ENCODE measurements around the gene GYS2. TPM values are rescaled to one million over a fixed set of nuclear protein-coding genes. Genes with fewer than 3 reads are reported as not detected.

Gene GYS2
- total and polyA plus RNA-seq, 10 donors, result 0.05 TPM; not detected in 9

GRCh38 chr12:21558100-21558679 lies 46.5 kb downstream of the GYS2 start:
- no peaks in the 10 kb centered on the region for H3K36me3 ChIP-seq
- DNase-seq, result no peak
- intact Hi-C loops (cut with DNase I; ENCODE audit: low total_unique reads), result no loop called here
- 76 to 86% (median 79%) methylated on average over 9 of the region's 9 CpGs for WGBS, 5 donors
- H3K9me3 ChIP-seq, result no peaks in the 10 kb centered on the region
- H3K4me3 ChIP-seq, result no peak overlapping the region
- no peak overlapping the region for H3K27ac ChIP-seq
- no peaks in the 10 kb centered on the region for H3K4me1 ChIP-seq
- H3K27me3 ChIP-seq (replicated peaks in 1 of 7), result no peaks in the 10 kb centered on the region
- TF ChIP-seq, protein P1, sequence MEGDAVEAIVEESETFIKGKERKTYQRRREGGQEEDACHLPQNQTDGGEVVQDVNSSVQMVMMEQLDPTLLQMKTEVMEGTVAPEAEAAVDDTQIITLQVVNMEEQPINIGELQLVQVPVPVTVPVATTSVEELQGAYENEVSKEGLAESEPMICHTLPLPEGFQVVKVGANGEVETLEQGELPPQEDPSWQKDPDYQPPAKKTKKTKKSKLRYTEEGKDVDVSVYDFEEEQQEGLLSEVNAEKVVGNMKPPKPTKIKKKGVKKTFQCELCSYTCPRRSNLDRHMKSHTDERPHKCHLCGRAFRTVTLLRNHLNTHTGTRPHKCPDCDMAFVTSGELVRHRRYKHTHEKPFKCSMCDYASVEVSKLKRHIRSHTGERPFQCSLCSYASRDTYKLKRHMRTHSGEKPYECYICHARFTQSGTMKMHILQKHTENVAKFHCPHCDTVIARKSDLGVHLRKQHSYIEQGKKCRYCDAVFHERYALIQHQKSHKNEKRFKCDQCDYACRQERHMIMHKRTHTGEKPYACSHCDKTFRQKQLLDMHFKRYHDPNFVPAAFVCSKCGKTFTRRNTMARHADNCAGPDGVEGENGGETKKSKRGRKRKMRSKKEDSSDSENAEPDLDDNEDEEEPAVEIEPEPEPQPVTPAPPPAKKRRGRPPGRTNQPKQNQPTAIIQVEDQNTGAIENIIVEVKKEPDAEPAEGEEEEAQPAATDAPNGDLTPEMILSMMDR (IDR thresholded peaks at IDR 0.05 in 8 of 11, conservative IDR thresholded peaks at IDR 0.05 in 3 of 11), result no peak

DNA sequence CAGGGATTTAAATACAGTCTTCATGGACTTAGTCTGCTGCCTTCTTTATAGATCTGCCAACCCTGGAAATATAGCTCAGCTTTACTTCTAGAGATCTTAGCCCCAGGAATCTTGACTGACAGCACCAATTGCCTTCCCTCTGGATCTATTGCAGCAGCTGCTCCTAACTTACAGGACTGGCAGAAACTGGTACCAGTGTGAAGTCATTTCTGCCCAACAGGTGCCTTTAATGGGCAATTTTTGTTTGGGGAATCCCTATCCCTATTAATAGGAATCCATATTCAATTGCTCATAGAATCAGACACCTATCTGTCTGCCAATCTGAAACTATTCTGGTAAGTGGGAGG lies 51.3 kb downstream of the GYS2 start:
- DNase-seq, result no peak
- no peaks in the 10 kb centered on the region for H3K4me1 ChIP-seq
- no peaks in the 10 kb centered on the region for H3K9me3 ChIP-seq
- no peak overlapping the region for H3K27ac ChIP-seq
- no peak overlapping the region for H3K4me3 ChIP-seq
- no peaks in the 10 kb centered on the region for H3K36me3 ChIP-seq
- TF ChIP-seq POLR2AphosphoS5 (IDR thresholded peaks at IDR 0.05) (no peak), POLR2A (IDR thresholded peaks at IDR 0.05) (no peak)
- TF ChIP-seq, protein P1 (IDR thresholded peaks at IDR 0.05 in 8 of 11, conservative IDR thresholded peaks at IDR 0.05 in 3 of 11), result no peak
- H3K27me3 ChIP-seq (replicated peaks in 1 of 7), result no peaks in the 10 kb centered on the region
- intact Hi-C loops (cut with DNase I; ENCODE audit: low total_unique reads), result no loop called here

DNA sequence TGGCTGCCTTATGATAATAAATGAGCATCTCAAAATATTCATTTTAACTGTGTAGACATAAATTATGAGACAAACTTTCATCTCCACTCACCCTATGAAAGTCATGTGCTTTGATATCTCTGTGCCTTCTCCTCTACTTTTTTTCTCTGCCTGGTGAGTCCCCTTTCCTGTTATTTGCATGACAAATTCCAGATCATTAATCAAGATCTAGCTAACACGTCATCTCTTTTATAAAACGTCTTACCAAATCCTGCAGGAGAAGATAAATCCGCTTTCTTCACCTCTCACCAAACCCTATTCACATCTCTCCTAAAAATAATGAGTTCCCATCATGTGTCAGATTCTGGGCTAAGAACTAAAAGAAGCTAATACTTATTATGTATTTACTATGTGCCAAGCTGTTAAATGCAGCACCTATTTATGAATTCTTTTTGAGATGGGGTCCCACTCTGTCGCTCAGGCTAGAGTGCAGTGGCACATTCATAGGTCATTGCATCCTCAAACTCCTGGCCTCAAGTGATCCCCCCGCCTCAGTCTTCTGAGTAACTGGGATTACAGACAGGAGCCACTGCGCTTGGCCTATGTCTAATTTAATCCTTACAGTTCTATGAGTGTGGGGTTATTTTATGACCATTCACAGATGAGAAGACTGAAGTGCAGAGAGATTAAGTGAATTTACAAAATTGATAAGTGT lies 51.9 kb downstream of the GYS2 start:
- no peak overlapping the region for H3K27ac ChIP-seq
- H3K9me3 ChIP-seq, result no peaks in the 10 kb centered on the region
- DNase-seq, result no peak
- TF ChIP-seq, protein P1 (IDR thresholded peaks at IDR 0.05 in 8 of 11, conservative IDR thresholded peaks at IDR 0.05 in 3 of 11), result no peak
- TF ChIP-seq POLR2A (IDR thresholded peaks at IDR 0.05) (no peak), POLR2AphosphoS5 (IDR thresholded peaks at IDR 0.05) (no peak)
- H3K4me3 ChIP-seq, result no peak overlapping the region
- WGBS, 5 donors, result 68 to 83% (median 73%) methylated on average over 6 of the region's 6 CpGs
- H3K27me3 ChIP-seq (replicated peaks in 1 of 7), result no peaks in the 10 kb centered on the region
- no peaks in the 10 kb centered on the region for H3K4me1 ChIP-seq
- intact Hi-C loops (cut with DNase I; ENCODE audit: low total_unique reads), result no loop called here
- no peaks in the 10 kb centered on the region for H3K36me3 ChIP-seq

- no peak overlapping the region for H3K4me3 ChIP-seq
- no peak for DNase-seq
- no peaks in the 10 kb centered on the region for H3K9me3 ChIP-seq
- H3K27ac ChIP-seq, result no peak overlapping the region
- no peaks in the 10 kb centered on the region for H3K4me1 ChIP-seq
- WGBS, 5 donors, result 43 to 55% (median 52%) methylated on average over 4 of the region's 4 CpGs
- intact Hi-C loops (cut with DNase I; ENCODE audit: low total_unique reads), result no loop called here
- H3K36me3 ChIP-seq, result no peaks in the 10 kb centered on the region
- no peaks in the 10 kb centered on the region for H3K27me3 ChIP-seq (replicated peaks in 1 of 7)
- TF ChIP-seq POLR2A (IDR thresholded peaks at IDR 0.05), result no peak
- TF ChIP-seq POLR2AphosphoS5 (IDR thresholded peaks at IDR 0.05), result no peak
- TF ChIP-seq, protein P1 (IDR thresholded peaks at IDR 0.05 in 8 of 11, conservative IDR thresholded peaks at IDR 0.05 in 3 of 11), result no peak
These were observed 52.7 kb downstream of the GYS2 start for GRCh38 chr12:21551841-21552465.
